WTC11 (cell line): ENCODE measurements around the gene PRRC2C. TPM values are rescaled to one million over a fixed set of nuclear protein-coding genes. Genes with fewer than 3 reads are reported as not detected.

Experiments
- ATAC-seq: fragments of 200-7000 bp; cut with Tn5 transposase; 2 replicates; pipeline ENCODE4 v1.10.0; 2021; ENCODE audit warnings: mild to moderate bottlenecking, moderate library complexity
- CTCF ChIA-PET: fragments of 300-600 bp; sonication (Branson Sonifier 250); formaldehyde crosslinking; loops from one replicate; lab custom pipeline; 2021; ENCODE audit warnings: antibody characterized with exemption; lab: Charles Lee
- POLR2A ChIA-PET: fragments of 350-600 bp; sonication (Branson Sonifier 250); formaldehyde crosslinking; loops from one replicate; lab custom pipeline; 2021; ENCODE audit warnings: antibody characterized with exemption; lab: Charles Lee
- DNase-seq: peaks from one replicate; pipeline ENCODE4 v3.0.0; 2021; ENCODE audit warnings: low spot score
- H3K27ac Mint-ChIP-seq: 2 replicates; pipeline ENCODE4 v1.8.0; 2021; ENCODE audit warnings: mixed read lengths
- H3K27me3 Mint-ChIP-seq: 2 replicates; pipeline ENCODE4 v1.8.0; 2021; ENCODE audit warnings: low read depth, mild to moderate bottlenecking, moderate library complexity, mixed read lengths
- H3K36me3 Mint-ChIP-seq: 2 replicates; pipeline ENCODE4 v1.8.0; 2021; ENCODE audit warnings: mixed read lengths
- H3K4me1 Mint-ChIP-seq: 2 replicates; pipeline ENCODE4 v1.8.0; 2022; ENCODE audit warnings: mixed read lengths
- H3K4me3 Mint-ChIP-seq: 2 replicates; pipeline ENCODE4 v1.8.0; 2021; ENCODE audit warnings: mild to moderate bottlenecking, moderate library complexity, mixed read lengths
- H3K9me3 Mint-ChIP-seq: 2 replicates; pipeline ENCODE4 v1.8.0; 2021; ENCODE audit warnings: mixed read lengths
- EMX1 ChIP-seq: fragments of 250-450 bp; sonication (Bioruptor Pico); IDR thresholded peaks from 2 replicates; pipeline ENCODE4 v1.8.0; 2021; ENCODE audit warnings: mild to moderate bottlenecking
- FOXP1 ChIP-seq: sonication (generic); formaldehyde crosslinking; IDR thresholded peaks from 2 replicates; pipeline ENCODE4 v1.8.0; 2022; ENCODE audit warnings: missing genetic modification reagents, mild to moderate bottlenecking, moderate library complexity, borderline replicate concordance
- GABPB1 ChIP-seq: sonication (generic); formaldehyde crosslinking; IDR thresholded peaks from 2 replicates; pipeline ENCODE4 v1.8.1; 2023; ENCODE audit warnings: mild to moderate bottlenecking, missing genetic modification reagents
- HMGA2 ChIP-seq: fragments of 250-450 bp; sonication (Bioruptor Pico); IDR thresholded peaks from 2 replicates; pipeline ENCODE4 v1.4.0; 2021; ENCODE audit warnings: mild to moderate bottlenecking, moderate library complexity
- JUN ChIP-seq: sonication (generic); formaldehyde crosslinking; IDR thresholded peaks from 2 replicates; pipeline ENCODE4 v1.8.0; 2023; ENCODE audit warnings: mild to moderate bottlenecking, missing genetic modification reagents
- NFE2L1 ChIP-seq: sonication (generic); formaldehyde crosslinking; IDR thresholded peaks from 2 replicates; pipeline ENCODE4 v1.8.1; 2023; ENCODE audit warnings: missing genetic modification reagents
- OVOL2 ChIP-seq: fragments of 250-450 bp; sonication (Bioruptor Pico); IDR thresholded peaks from 2 replicates; pipeline ENCODE4 v1.9.0; 2021; ENCODE audit warnings: mild to moderate bottlenecking, borderline replicate concordance
- RORB ChIP-seq: fragments of 250-450 bp; sonication (Bioruptor Pico); IDR thresholded peaks from 2 replicates; pipeline ENCODE4 v1.9.0; 2021; ENCODE audit warnings: mild to moderate bottlenecking
- SMAD4 ChIP-seq: sonication (generic); formaldehyde crosslinking; IDR thresholded peaks from 2 replicates; pipeline ENCODE4 v1.8.0; 2022; ENCODE audit warnings: mild to moderate bottlenecking, missing genetic modification reagents
- SP1 ChIP-seq: sonication (generic); formaldehyde crosslinking; conservative IDR thresholded peaks from 2 replicates; pipeline ENCODE4 v1.8.1; 2022; ENCODE audit warnings: missing genetic modification reagents
- TP53 ChIP-seq: sonication (generic); formaldehyde crosslinking; IDR thresholded peaks from 2 replicates; pipeline ENCODE4 v1.8.1; 2023; ENCODE audit warnings: mild to moderate bottlenecking, missing genetic modification reagents
- ZBTB21 ChIP-seq: sonication (generic); formaldehyde crosslinking; IDR thresholded peaks from 2 replicates; pipeline ENCODE4 v1.8.1; 2023; ENCODE audit warnings: mild to moderate bottlenecking, missing genetic modification reagents, borderline replicate concordance
- ZNF317 ChIP-seq: sonication (generic); formaldehyde crosslinking; IDR thresholded peaks from 2 replicates; pipeline ENCODE4 v1.8.1; 2023; ENCODE audit warnings: low read depth, mild to moderate bottlenecking, moderate library complexity, missing genetic modification reagents, borderline replicate concordance
- ZNF396 ChIP-seq: fragments of 250-450 bp; sonication (Bioruptor Pico); IDR thresholded peaks from 2 replicates; pipeline ENCODE4 v1.8.0; 2021; ENCODE audit warnings: mild to moderate bottlenecking, moderate library complexity, borderline replicate concordance
- ZNF416 ChIP-seq: fragments of 250-450 bp; sonication (Bioruptor Pico); IDR thresholded peaks from 2 replicates; pipeline ENCODE4 v1.9.0; 2021; ENCODE audit warnings: mild to moderate bottlenecking, inconsistent platforms
- total RNA-seq: library from RNA; stranded (reverse); gene quantifications from 3 replicates; pipeline ENCODE4 v1.2.3, GENCODE V29; 2021
- TF ChIP-seq, protein P1 (sequence below): sonication (generic); formaldehyde crosslinking; IDR thresholded peaks from 2 replicates; pipeline ENCODE4 v1.8.1; 2023; ENCODE audit warnings: mild to moderate bottlenecking, missing genetic modification reagents, moderate library complexity
- TF ChIP-seq, protein P2 (sequence below): sonication (generic); formaldehyde crosslinking; conservative IDR thresholded peaks from 2 replicates; pipeline ENCODE4 v1.8.1; 2022; ENCODE audit warnings: mild to moderate bottlenecking, missing genetic modification reagents
- TF ChIP-seq, protein P3 (sequence below): fragments of 250-450 bp; sonication (Bioruptor Pico); IDR thresholded peaks from 2 replicates; pipeline ENCODE4 v2.1.2; 2022; ENCODE audit warnings: mild to moderate bottlenecking, moderate library complexity
- TF ChIP-seq, protein P4 (sequence below): sonication (generic); formaldehyde crosslinking; IDR thresholded peaks from 2 replicates; pipeline ENCODE4 v1.8.0; 2023; ENCODE audit warnings: missing genetic modification reagents, mild to moderate bottlenecking, borderline replicate concordance
- TF ChIP-seq, protein P5 (sequence below): sonication (generic); formaldehyde crosslinking; conservative IDR thresholded peaks from 2 replicates; pipeline ENCODE4 v1.8.1; 2023; ENCODE audit warnings: mild to moderate bottlenecking, low read depth, missing genetic modification reagents, moderate library complexity
- TF ChIP-seq, protein P6 (sequence below): sonication (generic); formaldehyde crosslinking; IDR thresholded peaks from 2 replicates; pipeline ENCODE4 v1.8.0; 2022; ENCODE audit warnings: missing genetic modification reagents

The PRRC2C gene
- total RNA-seq, 1 experiment from 2014 or later, result 236 TPM

DNA sequence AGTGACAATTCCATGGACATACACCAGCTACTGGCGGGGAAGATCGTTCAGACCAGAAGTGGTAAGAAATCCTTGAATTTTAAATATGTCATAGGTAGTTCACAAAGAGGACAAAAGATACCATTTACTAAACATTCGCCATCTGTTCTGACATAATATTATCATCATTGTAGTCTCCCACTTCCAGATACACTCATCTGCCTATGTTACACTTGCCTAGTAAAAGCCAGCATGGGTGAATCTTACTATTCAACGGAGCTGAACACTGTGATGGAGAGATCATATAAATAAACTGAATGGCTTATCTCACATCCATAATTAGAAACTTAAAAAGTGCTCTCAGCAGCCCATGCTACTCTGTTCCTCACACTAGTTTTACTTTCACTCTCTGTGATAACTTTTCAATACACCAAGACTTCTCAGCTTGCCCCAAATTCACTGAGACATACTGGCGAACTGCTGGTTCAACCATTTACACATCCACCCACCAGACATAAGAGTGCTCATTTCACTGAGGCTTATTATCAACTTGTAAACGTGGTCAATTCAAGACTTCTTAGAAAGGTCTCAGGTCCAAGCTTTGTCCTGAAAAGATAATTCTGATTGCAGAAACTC, 463 bp upstream of the PRRC2C start:
- H3K27ac Mint-ChIP-seq, result peak overlapping the region; percentile 98
- ATAC-seq (peak; percentile 3), DNase-seq (no peak)
- H3K9me3 Mint-ChIP-seq, result no peaks in the 10 kb centered on the region
- peaks cover 41% of the 10 kb centered on the region for H3K4me1 Mint-ChIP-seq
- TF ChIP-seq ZNF416 (CRISPR knock-in tag) (no peak), RORB (CRISPR knock-in tag) (no peak), SMAD4 (CRISPR knock-in tag) (no peak), GABPB1 (CRISPR knock-in tag) (no peak), ZNF396 (CRISPR knock-in tag) (no peak), EMX1 (no peak), ZNF317 (CRISPR knock-in tag) (no peak), ZBTB21 (CRISPR knock-in tag) (no peak)
- TF ChIP-seq, protein P1, sequence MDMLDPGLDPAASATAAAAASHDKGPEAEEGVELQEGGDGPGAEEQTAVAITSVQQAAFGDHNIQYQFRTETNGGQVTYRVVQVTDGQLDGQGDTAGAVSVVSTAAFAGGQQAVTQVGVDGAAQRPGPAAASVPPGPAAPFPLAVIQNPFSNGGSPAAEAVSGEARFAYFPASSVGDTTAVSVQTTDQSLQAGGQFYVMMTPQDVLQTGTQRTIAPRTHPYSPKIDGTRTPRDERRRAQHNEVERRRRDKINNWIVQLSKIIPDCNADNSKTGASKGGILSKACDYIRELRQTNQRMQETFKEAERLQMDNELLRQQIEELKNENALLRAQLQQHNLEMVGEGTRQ (CRISPR knock-in tag), result no peak
- H3K36me3 Mint-ChIP-seq, result no peaks in the 10 kb centered on the region
- POLR2A ChIA-PET, result interaction anchor here (0.8 to 1.7 kb wide), 4 partner anchors 9 to 265 kb away, joined by 3 read pairs; no protein-coding TSS in a partner anchor
- CTCF ChIA-PET, result interaction anchor here (0.6 to 2.2 kb wide), 22 partner anchors 9 to 518 kb away, joined by 3 to 9 read pairs (median 5); partner anchors contain the start of genes FMO4 and VAMP4
- H3K27me3 Mint-ChIP-seq, result no peaks in the 10 kb centered on the region
- peak overlapping the region; percentile 95 for H3K4me3 Mint-ChIP-seq

DNA sequence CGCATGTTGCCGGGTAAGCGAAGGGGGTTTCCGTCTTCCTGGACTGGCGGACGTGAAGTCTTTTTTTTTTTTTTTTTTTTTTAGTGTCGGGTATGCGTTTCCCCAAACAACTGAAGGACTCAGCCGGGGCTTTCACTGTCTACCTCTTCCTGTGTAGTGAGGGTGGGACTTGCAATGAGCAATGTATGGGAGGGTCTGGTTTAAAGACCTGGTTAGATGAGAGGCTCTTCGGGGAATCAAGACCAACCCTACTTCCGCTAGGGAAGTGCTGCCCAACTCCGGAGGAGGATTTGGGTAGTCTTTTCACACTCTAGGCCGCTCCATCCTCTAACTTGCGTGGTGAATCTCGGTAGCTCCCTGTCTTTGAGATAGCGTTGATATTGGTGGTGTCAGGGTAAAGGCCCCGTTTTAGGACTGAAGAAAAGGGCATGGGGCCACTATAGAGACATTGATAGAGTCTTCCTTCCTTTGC, 754 bp downstream of the PRRC2C start:
- ChIA-PET POLR2A (interaction anchor here (1.2 to 1.7 kb wide), 2 partner anchors 54 to 266 kb away, joined by 3 read pairs; no protein-coding TSS in a partner anchor), CTCF (interaction anchor here (0.6 to 1.8 kb wide), 16 partner anchors 8 to 292 kb away, joined by 3 to 9 read pairs (median 4); partner anchors contain the start of gene FMO4)
- Mint-ChIP-seq H3K36me3 (no peaks in the 10 kb centered on the region), H3K4me1 (peaks cover 42% of the 10 kb centered on the region), H3K27ac (peak overlapping the region; percentile 97), H3K4me3 (peak overlapping the region; percentile 95), H3K9me3 (no peaks in the 10 kb centered on the region), H3K27me3 (no peaks in the 10 kb centered on the region)
- ATAC-seq (peak; percentile 61), DNase-seq (no peak)
- TF ChIP-seq JUN (CRISPR knock-in tag) (no peak), NFE2L1 (CRISPR knock-in tag) (no peak), FOXP1 (no peak), SP1 (CRISPR knock-in tag) (no peak), TP53 (CRISPR knock-in tag) (no peak), HMGA2 (CRISPR knock-in tag) (no peak), OVOL2 (CRISPR knock-in tag) (no peak)
- TF ChIP-seq, protein P2, sequence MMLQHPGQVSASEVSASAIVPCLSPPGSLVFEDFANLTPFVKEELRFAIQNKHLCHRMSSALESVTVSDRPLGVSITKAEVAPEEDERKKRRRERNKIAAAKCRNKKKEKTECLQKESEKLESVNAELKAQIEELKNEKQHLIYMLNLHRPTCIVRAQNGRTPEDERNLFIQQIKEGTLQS, result no peak
- TF ChIP-seq, protein P3, sequence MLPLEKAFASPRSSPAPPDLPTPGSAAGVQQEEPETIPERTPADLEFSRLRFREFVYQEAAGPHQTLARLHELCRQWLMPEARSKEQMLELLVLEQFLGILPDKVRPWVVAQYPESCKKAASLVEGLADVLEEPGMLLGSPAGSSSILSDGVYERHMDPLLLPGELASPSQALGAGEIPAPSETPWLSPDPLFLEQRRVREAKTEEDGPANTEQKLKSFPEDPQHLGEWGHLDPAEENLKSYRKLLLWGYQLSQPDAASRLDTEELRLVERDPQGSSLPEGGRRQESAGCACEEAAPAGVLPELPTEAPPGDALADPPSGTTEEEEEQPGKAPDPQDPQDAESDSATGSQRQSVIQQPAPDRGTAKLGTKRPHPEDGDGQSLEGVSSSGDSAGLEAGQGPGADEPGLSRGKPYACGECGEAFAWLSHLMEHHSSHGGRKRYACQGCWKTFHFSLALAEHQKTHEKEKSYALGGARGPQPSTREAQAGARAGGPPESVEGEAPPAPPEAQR (CRISPR knock-in tag), result no peak
- TF ChIP-seq, protein P4, sequence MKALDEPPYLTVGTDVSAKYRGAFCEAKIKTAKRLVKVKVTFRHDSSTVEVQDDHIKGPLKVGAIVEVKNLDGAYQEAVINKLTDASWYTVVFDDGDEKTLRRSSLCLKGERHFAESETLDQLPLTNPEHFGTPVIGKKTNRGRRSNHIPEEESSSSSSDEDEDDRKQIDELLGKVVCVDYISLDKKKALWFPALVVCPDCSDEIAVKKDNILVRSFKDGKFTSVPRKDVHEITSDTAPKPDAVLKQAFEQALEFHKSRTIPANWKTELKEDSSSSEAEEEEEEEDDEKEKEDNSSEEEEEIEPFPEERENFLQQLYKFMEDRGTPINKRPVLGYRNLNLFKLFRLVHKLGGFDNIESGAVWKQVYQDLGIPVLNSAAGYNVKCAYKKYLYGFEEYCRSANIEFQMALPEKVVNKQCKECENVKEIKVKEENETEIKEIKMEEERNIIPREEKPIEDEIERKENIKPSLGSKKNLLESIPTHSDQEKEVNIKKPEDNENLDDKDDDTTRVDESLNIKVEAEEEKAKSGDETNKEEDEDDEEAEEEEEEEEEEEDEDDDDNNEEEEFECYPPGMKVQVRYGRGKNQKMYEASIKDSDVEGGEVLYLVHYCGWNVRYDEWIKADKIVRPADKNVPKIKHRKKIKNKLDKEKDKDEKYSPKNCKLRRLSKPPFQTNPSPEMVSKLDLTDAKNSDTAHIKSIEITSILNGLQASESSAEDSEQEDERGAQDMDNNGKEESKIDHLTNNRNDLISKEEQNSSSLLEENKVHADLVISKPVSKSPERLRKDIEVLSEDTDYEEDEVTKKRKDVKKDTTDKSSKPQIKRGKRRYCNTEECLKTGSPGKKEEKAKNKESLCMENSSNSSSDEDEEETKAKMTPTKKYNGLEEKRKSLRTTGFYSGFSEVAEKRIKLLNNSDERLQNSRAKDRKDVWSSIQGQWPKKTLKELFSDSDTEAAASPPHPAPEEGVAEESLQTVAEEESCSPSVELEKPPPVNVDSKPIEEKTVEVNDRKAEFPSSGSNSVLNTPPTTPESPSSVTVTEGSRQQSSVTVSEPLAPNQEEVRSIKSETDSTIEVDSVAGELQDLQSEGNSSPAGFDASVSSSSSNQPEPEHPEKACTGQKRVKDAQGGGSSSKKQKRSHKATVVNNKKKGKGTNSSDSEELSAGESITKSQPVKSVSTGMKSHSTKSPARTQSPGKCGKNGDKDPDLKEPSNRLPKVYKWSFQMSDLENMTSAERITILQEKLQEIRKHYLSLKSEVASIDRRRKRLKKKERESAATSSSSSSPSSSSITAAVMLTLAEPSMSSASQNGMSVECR (CRISPR knock-in tag), result no peak
- TF ChIP-seq, protein P5, sequence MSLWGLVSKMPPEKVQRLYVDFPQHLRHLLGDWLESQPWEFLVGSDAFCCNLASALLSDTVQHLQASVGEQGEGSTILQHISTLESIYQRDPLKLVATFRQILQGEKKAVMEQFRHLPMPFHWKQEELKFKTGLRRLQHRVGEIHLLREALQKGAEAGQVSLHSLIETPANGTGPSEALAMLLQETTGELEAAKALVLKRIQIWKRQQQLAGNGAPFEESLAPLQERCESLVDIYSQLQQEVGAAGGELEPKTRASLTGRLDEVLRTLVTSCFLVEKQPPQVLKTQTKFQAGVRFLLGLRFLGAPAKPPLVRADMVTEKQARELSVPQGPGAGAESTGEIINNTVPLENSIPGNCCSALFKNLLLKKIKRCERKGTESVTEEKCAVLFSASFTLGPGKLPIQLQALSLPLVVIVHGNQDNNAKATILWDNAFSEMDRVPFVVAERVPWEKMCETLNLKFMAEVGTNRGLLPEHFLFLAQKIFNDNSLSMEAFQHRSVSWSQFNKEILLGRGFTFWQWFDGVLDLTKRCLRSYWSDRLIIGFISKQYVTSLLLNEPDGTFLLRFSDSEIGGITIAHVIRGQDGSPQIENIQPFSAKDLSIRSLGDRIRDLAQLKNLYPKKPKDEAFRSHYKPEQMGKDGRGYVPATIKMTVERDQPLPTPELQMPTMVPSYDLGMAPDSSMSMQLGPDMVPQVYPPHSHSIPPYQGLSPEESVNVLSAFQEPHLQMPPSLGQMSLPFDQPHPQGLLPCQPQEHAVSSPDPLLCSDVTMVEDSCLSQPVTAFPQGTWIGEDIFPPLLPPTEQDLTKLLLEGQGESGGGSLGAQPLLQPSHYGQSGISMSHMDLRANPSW (CRISPR knock-in tag), result no peak
- TF ChIP-seq, protein P6, sequence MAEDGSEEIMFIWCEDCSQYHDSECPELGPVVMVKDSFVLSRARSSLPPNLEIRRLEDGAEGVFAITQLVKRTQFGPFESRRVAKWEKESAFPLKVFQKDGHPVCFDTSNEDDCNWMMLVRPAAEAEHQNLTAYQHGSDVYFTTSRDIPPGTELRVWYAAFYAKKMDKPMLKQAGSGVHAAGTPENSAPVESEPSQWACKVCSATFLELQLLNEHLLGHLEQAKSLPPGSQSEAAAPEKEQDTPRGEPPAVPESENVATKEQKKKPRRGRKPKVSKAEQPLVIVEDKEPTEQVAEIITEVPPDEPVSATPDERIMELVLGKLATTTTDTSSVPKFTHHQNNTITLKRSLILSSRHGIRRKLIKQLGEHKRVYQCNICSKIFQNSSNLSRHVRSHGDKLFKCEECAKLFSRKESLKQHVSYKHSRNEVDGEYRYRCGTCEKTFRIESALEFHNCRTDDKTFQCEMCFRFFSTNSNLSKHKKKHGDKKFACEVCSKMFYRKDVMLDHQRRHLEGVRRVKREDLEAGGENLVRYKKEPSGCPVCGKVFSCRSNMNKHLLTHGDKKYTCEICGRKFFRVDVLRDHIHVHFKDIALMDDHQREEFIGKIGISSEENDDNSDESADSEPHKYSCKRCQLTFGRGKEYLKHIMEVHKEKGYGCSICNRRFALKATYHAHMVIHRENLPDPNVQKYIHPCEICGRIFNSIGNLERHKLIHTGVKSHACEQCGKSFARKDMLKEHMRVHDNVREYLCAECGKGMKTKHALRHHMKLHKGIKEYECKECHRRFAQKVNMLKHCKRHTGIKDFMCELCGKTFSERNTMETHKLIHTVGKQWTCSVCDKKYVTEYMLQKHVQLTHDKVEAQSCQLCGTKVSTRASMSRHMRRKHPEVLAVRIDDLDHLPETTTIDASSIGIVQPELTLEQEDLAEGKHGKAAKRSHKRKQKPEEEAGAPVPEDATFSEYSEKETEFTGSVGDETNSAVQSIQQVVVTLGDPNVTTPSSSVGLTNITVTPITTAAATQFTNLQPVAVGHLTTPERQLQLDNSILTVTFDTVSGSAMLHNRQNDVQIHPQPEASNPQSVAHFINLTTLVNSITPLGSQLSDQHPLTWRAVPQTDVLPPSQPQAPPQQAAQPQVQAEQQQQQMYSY (CRISPR knock-in tag), result no peak
